Measurements from ENCODE around the gene MN1.

DNA sequence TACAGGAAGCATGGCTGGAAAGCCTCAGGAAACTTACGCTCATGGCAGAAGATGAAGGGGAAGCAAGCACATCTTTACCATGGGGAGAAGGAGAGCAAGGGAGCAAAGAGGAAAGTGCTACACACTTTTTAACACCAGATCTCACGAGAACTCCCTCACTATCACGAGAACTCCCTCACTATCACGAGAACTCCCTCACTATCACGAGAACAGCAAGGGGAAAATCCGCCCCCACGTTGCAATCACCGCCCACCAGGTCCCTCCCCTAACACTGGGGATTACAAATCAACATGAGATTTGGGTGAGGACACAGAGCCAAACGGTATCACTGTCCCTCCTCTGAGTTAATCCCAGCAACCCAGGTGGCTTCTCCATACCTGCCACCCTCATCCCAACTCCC is 84.5 kb downstream of the MN1 start:
- no peak for TF ChIP-seq YY1 (IDR thresholded peaks at IDR 0.05; ENCODE audit: insufficient read depth, insufficient read length)
- TF ChIP-seq SUZ12 (IDR thresholded peaks at IDR 0.05; ENCODE audit: extremely low read depth, insufficient read depth, insufficient read length) = no peak
- no peak for TF ChIP-seq ZNF274 (IDR thresholded peaks at IDR 0.05; ENCODE audit: low read depth, low read length)
